Liver (tissue), 3 donors: Measurements from ENCODE around the gene ZNF837.

Experiments
- CTCF ChIP-seq: fragments of 150-350 bp; IDR thresholded peaks from 2 replicates; pipeline ENCODE4 v1.5.1; 2017; ENCODE audit warnings: improper control_type of control experiment, low read depth, low read length; ENCODE audit not compliant: missing input control
- EGR1 ChIP-seq, 2 donors: IDR thresholded peaks; 2 replicates each; pipeline ENCODE4 v1.6.1; 2016 to 2018; ENCODE audit warnings: antibody characterized with exemption in 2 of 2, low read depth in 2 of 2
- GABPA ChIP-seq, 2 donors: IDR thresholded peaks in 1 of 2; conservative IDR thresholded peaks in 1 of 2; 2 replicates each; pipeline ENCODE4 v1.6.1; 2016; ENCODE audit warnings: antibody characterized with exemption in 2 of 2, mild to moderate bottlenecking in 1 of 2, moderate library complexity in 1 of 2
- RXRA ChIP-seq, 2 donors: IDR thresholded peaks; 2 replicates each; pipeline ENCODE4 v1.6.1; 2017 to 2018; ENCODE audit warnings: antibody characterized with exemption in 2 of 2, mild to moderate bottlenecking in 1 of 2
- SP1 ChIP-seq: IDR thresholded peaks from 2 replicates; pipeline ENCODE4 v1.6.1; 2018; ENCODE audit warnings: antibody characterized with exemption, mild to moderate bottlenecking
- TAF1 ChIP-seq: conservative IDR thresholded peaks from 2 replicates; pipeline ENCODE4 v1.6.1; 2016; ENCODE audit warnings: antibody characterized with exemption, mild to moderate bottlenecking
- donor health status: healthy.
- donor health status: healthy.

DNA sequence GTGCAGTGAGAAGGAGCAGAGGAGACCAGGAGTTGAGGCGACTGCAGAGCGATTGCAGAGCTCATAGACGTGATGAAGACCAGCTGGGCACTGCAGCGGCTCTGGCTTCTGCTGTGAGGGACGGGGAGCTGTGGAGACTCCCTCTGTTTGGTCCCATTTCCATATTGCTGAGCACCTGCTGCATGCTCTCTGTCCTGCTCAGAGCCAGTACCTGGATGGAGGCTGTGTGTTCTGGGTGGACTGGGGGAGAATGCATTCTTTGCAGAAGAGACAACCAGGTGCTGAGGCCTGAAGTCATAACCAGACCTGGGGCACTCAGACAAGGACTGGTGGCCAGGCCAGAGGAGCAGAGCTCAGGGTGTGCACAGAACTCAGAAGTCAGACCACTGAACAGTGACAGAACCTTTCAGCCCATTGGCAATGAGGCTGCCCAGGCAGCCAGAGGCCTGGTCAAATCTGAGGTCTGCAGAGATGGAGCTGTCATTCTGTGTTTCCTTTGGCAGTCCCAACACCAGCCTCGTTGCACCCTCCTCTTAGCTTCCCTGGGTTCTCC is 26.3 kb downstream of the ZNF837 start:
- no peak for TF ChIP-seq EGR1 (IDR thresholded peaks at IDR 0.05; ENCODE audit: low read depth in 2 of 2)
- no peak for TF ChIP-seq TAF1
- TF ChIP-seq CTCF: no peak
- no peak for TF ChIP-seq SP1
- no peak for TF ChIP-seq RXRA (IDR thresholded peaks at IDR 0.05)
- TF ChIP-seq GABPA (IDR thresholded peaks at IDR 0.05 in 1 of 2, conservative IDR thresholded peaks at IDR 0.05 in 1 of 2): no peak
